ENCODE measurements around the gene MVB12B. TPM values are rescaled to one million over a fixed set of nuclear protein-coding genes. Genes with fewer than 3 reads are reported as not detected.
"Not testable (repeated sequence)": the region's sequence is repeated elsewhere in the genome, so short reads cannot be mapped to it uniquely, and the experiment has no call there.

The MVB12B gene, protein sequence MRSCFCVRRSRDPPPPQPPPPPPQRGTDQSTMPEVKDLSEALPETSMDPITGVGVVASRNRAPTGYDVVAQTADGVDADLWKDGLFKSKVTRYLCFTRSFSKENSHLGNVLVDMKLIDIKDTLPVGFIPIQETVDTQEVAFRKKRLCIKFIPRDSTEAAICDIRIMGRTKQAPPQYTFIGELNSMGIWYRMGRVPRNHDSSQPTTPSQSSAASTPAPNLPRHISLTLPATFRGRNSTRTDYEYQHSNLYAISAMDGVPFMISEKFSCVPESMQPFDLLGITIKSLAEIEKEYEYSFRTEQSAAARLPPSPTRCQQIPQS
- total RNA-seq (2.3 and 2.6 TPM in 2 replicates), polyA plus RNA-seq (2.5 and 4.6 TPM in 2 replicates), polyA minus RNA-seq (ENCODE audit: low replicate concordance) (1.8 and 2.7 TPM in 2 replicates)
- 2.3 and 3.3 TPM in 2 replicates for polyA plus RNA-seq (2012)

DNA sequence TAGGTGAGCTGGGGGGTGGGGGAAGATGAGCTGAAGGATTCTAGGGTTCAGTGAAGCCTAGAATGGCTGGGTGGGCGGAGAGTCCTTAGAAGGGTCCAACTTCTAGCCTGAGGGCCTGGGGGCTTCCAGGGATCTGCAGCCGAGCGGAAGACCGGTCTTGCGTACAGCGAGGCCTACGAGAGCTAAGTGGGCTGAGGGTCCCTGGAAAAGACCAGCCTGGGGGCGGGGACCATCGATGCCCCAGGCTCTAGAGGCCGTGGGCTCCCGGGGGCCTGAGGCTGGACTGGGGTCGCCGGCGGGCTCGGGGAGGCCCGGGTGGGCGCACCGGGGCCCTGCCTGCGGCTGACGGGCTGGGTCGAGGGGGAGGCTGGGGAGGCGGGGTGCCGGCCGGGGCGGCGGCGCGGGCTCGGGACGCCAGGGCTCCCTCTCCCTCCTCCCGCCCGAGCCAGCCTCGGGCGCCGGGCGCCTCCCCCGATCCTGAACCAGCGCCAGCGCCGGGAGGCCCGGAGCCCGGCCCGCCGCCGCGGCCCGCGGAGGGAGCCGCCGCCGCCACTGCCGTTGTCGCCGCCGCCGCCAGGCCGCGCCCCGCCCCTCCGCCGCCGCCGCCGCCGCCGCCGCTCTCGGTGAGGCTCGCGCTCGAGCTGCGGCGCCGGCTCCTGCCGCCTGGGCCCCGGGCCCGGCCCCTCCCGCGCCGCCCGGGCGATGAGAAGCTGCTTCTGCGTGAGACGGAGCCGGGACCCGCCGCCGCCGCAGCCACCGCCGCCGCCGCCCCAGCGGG, at the start of gene MVB12B:
TSS of gene MVB12B (plus strand) at position 602 of the 778 bp plus-strand sequence. CDS start at position 703, 101 bp downstream.
- DNase-seq (ENCODE audit: low read depth in 2 of 2), result no peak
- Histone ChIP-seq H4K20me1 (ENCODE audit: control insufficient read depth, extremely low read depth, insufficient read depth, low read length) (no peaks in the 10 kb centered on the region), H3K36me3 (ENCODE audit: control insufficient read depth, insufficient read depth, low read length) (no peaks in the 10 kb centered on the region), H3K4me2 (ENCODE audit: extremely low read depth, insufficient read depth, low read length) (peak within 1 kb of the TSS; percentile 92), H3K4me1 (ENCODE audit: control insufficient read depth, extremely low read depth, insufficient read depth, low read length) (no peaks in the 10 kb centered on the region), H3K9ac (ENCODE audit: insufficient read depth, low read length) (peak within 1 kb of the TSS; percentile 65), H3K79me2 (ENCODE audit: control insufficient read depth, insufficient read depth, low read length) (no peaks in the 10 kb centered on the region), H3K27ac (ENCODE audit: insufficient read depth, low read length) (peak within 1 kb of the TSS; percentile 38), H3K9me3 (ENCODE audit: control insufficient read depth, insufficient read depth, low read depth, low read length) (no peaks in the 10 kb centered on the region), H2AFZ (ENCODE audit: low read length) (peak within 1 kb of the TSS; percentile 71), H3K27me3 (ENCODE audit: control insufficient read depth, insufficient read depth, low read length) (no peaks in the 10 kb centered on the region), H3K4me3 (replicated peaks in 1 of 4; ENCODE audit: control extremely low read depth in 1 of 4, insufficient read depth in 1 of 4, low read depth in 3 of 4, low read length in 4 of 4) (peak within 1 kb of the TSS; percentile 49 to 68 (median 60))
- TF ChIP-seq CTCF (conservative IDR thresholded peaks at IDR 0.05 in 1 of 2, IDR thresholded peaks at IDR 0.05 in 1 of 2; ENCODE audit: low read depth in 1 of 2, low read length in 2 of 2) (no peak), EZH2 (IDR thresholded peaks at IDR 0.05; ENCODE audit: low read length, missing control alignments) (no peak)

DNA sequence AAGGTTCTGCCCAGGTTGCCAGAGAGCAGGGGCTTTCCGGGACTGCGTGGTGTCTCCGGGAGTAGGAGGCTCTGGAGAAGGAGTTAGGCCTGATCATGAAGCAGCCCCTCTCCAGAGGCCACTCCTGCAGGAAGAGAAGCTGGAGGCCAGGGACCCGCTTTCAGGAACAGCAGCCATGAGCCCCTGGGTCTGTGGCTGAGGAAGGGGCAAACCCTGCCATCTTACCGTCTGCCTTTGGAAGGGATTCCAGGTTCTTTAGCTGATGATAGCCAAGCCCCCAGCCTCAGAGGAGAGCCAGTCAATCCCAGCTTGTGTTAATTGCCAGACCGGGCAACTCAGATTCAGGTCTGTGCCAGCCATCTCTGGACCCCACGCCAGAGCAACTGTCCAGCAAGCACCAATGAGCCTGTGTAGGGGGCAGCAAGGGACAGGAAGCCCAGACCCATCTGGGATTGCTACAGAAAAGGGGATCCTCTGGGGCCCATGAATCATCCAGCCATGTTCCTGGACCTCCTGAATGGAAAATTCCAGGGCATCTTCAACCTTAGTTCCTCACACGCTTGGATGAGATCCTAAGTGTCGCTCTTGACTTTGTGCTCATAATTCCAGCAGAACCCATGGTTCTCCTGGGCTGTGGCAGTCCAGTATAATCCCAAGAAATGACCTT, 42.7 kb upstream of the MVB12B start:
- Histone ChIP-seq H3K9me3 (ENCODE audit: control insufficient read depth, insufficient read depth, low read depth, low read length) (no peaks in the 10 kb centered on the region), H3K4me2 (ENCODE audit: extremely low read depth, insufficient read depth, low read length) (no peak overlapping the region), H3K4me3 (replicated peaks in 1 of 4; ENCODE audit: control extremely low read depth in 1 of 4, insufficient read depth in 1 of 4, low read depth in 3 of 4, low read length in 4 of 4) (no peak overlapping the region), H3K36me3 (ENCODE audit: control insufficient read depth, insufficient read depth, low read length) (no peaks in the 10 kb centered on the region), H3K4me1 (ENCODE audit: control insufficient read depth, extremely low read depth, insufficient read depth, low read length) (no peaks in the 10 kb centered on the region), H4K20me1 (ENCODE audit: control insufficient read depth, extremely low read depth, insufficient read depth, low read length) (no peaks in the 10 kb centered on the region), H2AFZ (ENCODE audit: low read length) (no peak overlapping the region), H3K79me2 (ENCODE audit: control insufficient read depth, insufficient read depth, low read length) (no peaks in the 10 kb centered on the region), H3K9ac (ENCODE audit: insufficient read depth, low read length) (no peak overlapping the region), H3K27ac (ENCODE audit: insufficient read depth, low read length) (no peak overlapping the region), H3K27me3 (ENCODE audit: control insufficient read depth, insufficient read depth, low read length) (no peaks in the 10 kb centered on the region)
- TF ChIP-seq EZH2 (IDR thresholded peaks at IDR 0.05; ENCODE audit: low read length, missing control alignments) (no peak), CTCF (conservative IDR thresholded peaks at IDR 0.05 in 1 of 2, IDR thresholded peaks at IDR 0.05 in 1 of 2; ENCODE audit: low read depth in 1 of 2, low read length in 2 of 2) (no peak)
- no peak for DNase-seq (ENCODE audit: low read depth in 2 of 2)

- DNase-seq (ENCODE audit: low read depth in 2 of 2); H3K9me3 ChIP-seq (ENCODE audit: control insufficient read depth, insufficient read depth, low read depth, low read length); H3K36me3 ChIP-seq (ENCODE audit: control insufficient read depth, insufficient read depth, low read length); H3K4me1 ChIP-seq (ENCODE audit: control insufficient read depth, extremely low read depth, insufficient read depth, low read length); H3K9ac ChIP-seq (ENCODE audit: insufficient read depth, low read length); H3K27me3 ChIP-seq (ENCODE audit: control insufficient read depth, insufficient read depth, low read length); H2AFZ ChIP-seq (ENCODE audit: low read length); H3K79me2 ChIP-seq (ENCODE audit: control insufficient read depth, insufficient read depth, low read length); H3K27ac ChIP-seq (ENCODE audit: insufficient read depth, low read length); H4K20me1 ChIP-seq (ENCODE audit: control insufficient read depth, extremely low read depth, insufficient read depth, low read length); H3K4me3 ChIP-seq (replicated peaks in 1 of 4; ENCODE audit: control extremely low read depth in 1 of 4, insufficient read depth in 1 of 4, low read depth in 3 of 4, low read length in 4 of 4); H3K4me2 ChIP-seq (ENCODE audit: extremely low read depth, insufficient read depth, low read length): not testable (repeated sequence)
Measured at GRCh38 chr9:126285652-126286051, 41.0 kb upstream of the MVB12B start.

All from fibroblast of lung (primary cell).